NCI-H187 (cell line): Measurements from ENCODE around the gene MED15.

ENCODE experiments used
- DNase-seq, 2 experiments: peaks; one replicate each; lab custom pipeline; 2025; lab: John Stamatoyannopoulos, UW

MED15 gene

DNA sequence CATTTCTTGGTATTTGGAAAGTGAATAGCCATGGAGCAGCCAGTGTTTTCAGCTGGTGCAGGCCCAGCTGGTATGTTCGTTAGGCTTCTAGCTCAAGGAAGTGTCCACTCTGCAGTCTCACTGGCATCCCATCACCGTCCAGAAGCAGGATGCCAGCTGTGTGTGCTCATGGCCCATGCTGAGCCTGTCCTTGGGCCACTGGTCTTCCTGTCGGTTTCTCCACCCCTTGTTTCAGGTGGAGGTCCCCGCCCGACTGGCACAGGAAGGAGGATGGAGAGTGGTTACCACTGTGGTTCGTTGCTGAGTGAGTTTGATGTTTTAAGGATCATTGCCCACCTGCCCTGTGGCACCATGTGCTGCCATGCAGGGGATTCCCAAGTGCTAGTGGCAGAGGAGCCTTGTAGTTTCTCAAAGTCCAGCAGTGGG is 63.7 kb downstream of the MED15 start:
- no peak for DNase-seq

- no peak for DNase-seq
Measured at GRCh38 chr22:20571531-20572007, 64.2 kb downstream of the MED15 start.

GRCh38 chr22:20572132-20572802 is 64.9 kb downstream of the MED15 start:
- no peak for DNase-seq

GRCh38 chr22:20573176-20573832 is 65.9 kb downstream of the MED15 start:
- DNase-seq: no peak

DNA sequence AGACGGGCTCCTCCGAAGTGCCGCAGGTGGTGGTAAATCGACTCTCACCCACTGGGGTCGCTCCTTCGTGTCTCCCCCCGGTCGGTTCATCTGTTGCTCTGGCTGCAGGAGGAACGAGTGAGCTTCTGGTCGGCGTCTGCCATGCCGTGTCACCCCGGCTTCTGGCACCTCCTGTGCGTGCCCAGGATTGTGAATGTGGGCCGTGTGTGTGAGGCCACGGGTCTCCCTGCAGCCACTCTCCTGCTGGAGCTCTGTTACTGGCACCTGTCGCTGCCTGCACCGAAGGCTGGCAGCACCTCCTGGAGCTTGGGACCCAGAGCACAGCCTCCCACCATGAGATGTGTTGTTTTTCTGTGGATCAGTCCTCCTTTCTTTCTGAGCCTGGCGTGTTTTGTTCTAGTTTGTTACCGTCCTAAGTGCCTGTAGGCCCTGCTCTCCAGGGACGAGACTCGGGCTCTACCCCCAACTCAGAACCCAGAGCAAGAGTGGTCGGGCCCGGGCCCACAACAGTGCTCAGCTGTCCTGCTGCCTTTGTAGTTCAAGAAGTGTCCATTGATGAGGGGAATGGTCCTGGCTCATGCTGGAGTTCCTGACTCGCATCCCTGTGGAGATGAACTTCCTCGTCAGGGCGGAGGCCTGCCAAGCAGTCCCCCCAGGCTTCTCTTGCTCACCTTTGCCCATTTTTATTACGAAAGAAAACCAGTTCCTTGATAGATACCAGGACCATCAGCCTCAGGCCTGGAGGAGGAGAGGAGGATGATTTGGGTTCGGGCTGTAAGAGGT is 66.6 kb downstream of the MED15 start:
- DNase-seq: no peak

DNA sequence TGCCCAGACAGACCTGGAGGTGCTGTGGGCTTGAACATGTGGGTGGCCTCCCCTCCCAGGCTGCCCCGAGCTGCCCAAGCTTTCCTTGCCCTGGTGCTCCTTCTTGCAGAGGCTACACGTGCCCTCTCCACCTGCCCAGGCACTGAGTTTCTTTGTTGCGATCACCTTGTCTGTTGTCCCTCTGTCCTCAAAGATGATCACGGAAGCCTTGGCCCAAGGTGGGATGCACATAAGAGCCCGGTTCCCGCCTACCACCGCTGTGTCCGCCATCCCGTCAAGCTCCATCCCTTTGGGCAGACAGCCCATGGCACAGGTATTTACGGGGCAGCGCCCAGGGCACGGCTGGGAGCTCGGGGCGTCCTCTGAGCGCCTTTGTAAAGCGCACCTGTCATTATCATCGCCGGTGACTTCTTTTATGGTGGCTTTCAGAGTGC is 67.5 kb downstream of the MED15 start:
- DNase-seq: no peak

DNA sequence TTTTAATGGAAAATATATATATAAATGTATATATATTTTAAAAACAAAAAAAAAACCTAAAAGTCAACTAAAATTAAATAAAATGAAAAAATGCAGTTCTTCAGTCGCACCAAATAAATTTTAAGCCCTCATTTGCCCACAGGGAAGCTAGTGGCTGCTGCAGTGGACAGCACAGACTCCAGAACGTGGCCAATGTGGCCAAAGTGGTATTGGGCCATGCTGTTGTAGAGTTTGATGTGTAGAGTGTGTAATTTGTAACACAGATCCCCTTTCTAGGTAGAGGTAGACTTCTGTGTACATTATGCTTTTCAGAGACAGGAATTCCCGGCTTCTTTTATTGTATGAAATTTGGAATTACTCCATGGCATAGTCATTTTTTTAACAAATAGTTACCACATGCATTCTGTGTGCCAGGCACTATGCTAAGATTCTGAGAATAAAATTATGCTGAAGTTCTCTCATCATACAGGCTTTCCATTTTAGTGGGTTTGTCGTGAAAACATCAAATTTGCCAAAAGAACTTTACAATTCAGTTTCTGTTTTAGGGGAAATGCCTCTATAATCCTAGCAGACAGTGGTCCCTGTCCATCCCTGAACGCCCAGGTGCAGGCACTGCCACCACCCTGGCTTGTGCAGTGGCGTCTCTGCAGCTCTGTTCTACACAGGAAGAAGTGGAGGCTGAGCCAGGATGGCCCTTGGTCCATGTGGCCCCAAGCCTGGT is 68.5 kb downstream of the MED15 start:
- no peak for DNase-seq

DNA sequence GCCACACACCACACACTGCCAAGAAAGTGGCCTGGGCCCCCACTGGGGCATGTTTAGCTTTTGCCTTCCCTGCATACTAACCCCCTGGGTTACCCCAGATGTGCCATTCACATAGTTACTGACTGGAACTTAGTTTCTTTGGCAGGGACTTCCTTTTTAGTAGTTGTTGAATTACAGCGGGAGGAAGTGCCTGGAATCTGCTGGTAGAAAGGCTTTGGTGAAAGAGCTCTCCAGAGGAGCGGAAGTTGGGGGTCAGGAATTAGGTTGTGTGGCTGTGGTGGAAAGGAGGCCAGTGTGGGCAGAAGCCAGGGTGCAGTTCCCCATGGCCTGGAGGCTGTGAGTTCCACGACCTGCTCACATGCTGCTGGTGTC is 69.0 kb downstream of the MED15 start:
- no peak for DNase-seq

DNA sequence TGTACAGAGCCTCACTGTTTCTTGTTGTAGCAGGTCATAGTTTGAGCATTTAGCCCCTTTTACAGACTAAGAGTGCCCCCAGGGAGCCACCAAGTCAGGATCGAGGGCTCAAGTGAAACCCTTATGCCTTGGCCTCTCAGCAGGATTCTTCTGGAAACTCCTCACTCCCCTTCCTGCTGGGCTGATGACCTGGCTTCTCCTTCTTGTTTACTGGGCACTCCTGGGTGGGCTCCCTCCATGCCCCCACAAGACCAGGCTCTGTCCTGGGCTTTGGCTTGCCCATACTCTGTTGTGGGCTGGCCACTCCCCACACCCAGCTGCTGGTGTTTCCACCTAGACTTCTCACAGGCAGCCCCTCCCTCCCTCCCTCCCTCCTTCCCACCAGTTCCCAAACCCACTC is 69.6 kb downstream of the MED15 start:
- DNase-seq: no peak

DNA sequence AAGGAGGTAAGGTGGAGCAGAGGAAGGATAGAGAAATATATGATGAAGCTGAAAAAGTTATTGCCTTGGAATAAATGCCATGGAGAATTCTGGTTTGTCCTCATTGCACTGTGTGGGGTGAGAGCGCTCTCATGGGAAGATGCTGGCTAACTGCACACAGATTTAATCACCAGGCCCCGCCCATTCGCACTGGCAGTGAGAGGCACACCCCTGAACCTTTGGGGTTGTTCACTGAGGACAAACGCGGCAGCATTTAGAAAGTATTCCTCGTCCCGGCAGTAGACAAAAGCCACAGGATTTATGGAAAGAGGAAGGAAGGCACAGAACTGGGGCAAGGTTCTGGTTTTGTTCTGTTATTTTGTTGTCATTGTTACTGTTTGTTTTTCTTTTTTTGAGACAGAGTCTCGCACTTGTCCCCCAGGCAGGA is 70.2 kb downstream of the MED15 start:
- no peak for DNase-seq

- no peak for DNase-seq
Measured at GRCh38 chr22:20578192-20578591, 70.8 kb downstream of the MED15 start.

DNA sequence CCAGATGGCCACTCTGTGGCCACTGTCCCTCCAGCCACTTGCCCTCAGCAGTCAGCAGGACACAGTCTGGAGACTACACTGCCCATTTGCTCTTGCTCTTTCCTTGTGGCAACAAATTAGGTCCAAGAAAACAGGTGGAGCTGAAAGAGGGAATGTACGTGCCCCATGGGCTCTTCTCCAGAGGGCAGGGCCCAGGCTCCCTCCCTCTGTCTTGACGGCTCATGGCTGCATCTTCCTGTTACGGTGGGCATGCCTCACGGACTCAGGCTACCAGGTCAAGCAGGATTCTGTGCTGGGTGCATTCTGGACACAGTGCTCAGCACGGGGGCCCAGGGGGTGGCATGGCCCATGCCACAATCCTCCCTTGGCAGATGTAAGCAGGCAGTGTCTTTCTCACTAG is 71.3 kb downstream of the MED15 start:
- no peak for DNase-seq

DNA sequence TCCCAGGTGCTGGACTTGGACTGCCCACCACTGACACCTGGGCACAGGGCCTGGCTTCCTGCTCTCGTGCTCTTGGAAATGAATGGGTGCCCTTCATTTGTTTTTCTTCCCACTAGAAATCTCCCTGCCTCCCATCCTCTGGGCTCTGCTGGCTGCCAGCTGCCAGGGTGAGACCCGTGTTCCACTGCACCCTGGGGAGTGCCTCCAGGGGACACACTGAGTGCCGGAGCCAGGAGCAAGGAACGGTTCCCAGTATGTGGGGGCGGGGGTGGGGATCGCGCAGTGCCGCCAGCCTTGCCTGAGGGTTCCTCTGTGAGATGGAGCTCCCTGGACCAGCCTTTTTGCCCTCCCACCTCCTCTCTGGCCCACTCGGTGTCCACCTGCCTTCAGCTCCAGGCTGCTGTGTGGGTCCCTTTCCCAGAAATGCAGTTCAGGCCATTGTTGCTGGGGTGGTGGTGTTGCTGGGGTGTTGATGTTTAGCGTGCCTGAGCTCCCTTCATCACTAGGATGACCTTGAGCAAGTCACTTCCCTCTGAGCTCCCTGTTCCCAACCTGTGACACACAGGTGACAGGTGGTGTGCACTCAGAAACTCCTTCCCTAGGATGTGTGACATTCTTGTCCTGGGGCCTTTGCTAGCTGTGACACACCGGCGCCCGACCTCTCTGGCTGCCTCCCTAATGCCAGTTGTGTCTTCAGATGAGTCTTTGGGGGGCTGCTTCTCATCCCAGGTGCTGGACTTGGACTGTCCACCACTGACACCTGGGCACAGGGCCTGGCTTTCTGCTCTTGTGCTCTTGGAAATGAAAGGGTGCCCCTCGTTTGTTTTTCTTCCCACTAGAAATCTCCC is 72.1 kb downstream of the MED15 start:
- DNase-seq: no peak

GRCh38 chr22:20580179-20580578 is 72.8 kb downstream of the MED15 start:
- DNase-seq: no peak

DNA sequence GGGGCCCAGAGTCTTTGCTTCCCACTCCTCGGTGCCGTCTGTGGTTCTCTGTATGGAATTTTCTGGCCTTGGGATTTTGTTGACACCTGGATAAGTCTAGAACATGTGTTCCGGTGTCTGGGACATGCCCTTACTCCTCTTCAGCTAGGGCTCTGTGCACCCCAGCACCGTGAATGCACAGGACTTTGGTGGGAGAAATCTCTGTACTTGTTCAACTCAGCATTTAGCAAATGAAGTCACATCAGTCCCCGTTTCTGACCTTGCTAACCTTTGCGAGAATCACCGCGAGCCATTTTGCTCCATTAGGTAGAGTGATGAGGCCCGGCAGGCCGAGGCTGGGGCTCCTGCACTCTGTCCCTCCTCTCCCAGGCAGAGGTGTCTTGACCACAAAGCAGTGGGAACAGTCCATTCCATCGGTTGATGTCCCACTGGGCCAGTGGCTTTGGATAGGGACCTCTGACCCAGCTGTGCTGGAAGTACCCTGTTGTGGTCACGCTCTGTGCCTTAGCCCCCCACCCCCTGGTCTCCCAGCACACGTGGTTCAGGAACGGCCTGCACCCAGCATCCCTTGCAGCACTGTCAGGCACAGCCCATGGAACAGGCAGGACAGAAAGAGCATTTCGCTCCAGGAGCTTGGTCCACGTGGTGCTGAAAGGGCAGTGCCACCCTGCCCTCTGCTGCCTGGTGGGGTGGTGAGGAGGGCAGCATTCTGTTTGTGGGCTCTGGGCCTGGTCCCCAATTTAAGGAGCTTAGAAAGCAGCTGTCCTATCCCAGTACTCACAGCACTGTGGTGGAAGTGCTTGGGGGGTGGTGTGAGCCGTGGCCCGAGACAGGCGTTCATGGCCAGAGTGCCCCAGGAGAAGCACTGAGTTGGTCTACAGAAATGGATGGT is 73.4 kb downstream of the MED15 start:
- no peak for DNase-seq

GRCh38 chr22:20581503-20582170 is 74.2 kb downstream of the MED15 start:
- no peak for DNase-seq

GRCh38 chr22:20582171-20582511 is 74.7 kb downstream of the MED15 start:
- DNase-seq: no peak

DNA sequence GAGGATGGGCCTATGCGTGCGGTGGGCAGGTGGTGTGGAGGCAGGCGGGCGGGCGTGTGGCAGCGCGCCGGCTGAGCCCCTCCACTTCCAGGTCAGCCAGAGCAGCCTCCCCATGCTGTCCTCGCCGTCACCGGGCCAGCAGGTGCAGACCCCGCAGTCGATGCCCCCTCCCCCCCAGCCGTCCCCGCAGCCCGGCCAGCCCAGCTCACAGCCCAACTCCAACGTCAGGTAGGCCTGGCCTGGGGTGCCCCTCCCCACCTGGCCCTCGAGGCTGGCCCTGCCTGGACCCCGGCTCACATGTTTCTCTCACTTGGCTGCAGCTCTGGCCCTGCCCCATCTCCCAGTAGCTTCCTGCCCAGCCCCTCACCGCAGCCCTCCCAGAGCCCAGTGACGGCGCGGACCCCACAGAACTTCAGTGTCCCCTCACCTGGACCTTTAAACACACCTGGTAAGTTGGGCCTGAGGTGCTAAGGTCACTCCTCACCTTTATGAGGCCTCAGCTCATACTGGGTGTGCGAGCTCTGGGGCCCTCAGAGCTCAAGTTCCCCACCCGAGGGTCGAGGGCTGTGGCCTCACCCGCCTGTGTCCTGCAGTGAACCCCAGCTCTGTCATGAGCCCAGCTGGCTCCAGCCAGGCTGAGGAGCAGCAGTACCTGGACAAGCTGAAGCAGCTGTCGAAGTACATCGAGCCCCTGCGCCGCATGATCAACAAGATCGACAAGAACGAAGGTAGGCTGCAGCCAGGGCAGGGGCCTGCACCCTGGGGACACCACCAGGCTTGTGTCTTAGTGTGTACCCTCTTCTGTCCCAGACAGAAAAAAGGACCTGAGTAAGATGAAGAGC is 75.3 kb downstream of the MED15 start:
- DNase-seq: no peak

DNA sequence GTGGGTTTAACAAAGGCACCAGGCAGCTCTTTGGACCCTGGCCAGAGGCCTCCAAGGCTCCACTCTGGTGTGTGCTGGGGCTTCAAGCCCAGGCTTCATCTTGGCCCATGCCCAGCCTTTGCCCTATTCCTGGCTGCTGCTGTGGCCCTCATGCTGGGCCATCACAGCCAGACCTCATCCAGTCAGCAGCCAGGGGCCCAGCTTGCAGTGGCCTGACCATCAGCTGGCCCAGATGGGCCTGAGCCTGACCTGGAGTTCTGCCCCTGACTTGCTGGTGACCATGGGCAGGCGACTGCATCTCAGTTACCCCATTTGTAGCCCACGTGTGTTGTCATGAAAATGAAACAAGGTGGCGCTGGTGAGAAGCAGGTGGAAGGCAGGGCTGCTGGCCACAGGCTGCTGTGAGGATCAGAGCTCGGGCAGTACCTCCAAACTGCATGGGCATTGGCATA is 76.1 kb downstream of the MED15 start:
- no peak for DNase-seq
